Tibial nerve (tissue), 4 donors: Measurements from ENCODE around the gene ACKR2. TPM values are rescaled to one million over a fixed set of nuclear protein-coding genes. Genes with fewer than 3 reads are reported as not detected.

ENCODE experiments used
- DNase-seq, 2 donors: peaks; one replicate each; pipeline ENCODE4 v3.0.0-alpha.2; 2019; ENCODE audit warnings: low spot score in 2 of 2
- H3K27ac ChIP-seq, 4 donors: fragments of 200-600 bp; sonication (generic) in 3 of 4; one replicate each; pipeline ENCODE4 v1.5.1; 2017 to 2019; ENCODE audit warnings: mild to moderate bottlenecking in 1 of 4
- H3K27me3 ChIP-seq, 2 donors: fragments of 200-600 bp; sonication (generic) in 1 of 2; one replicate each; pipeline versions ENCODE4 v1.5.1 to v1.6.0; 2017 to 2019
- H3K36me3 ChIP-seq, 3 donors: fragments of 200-600 bp; sonication (generic); one replicate each; pipeline ENCODE4 v1.5.1; 2018 to 2019
- H3K4me1 ChIP-seq, 4 donors: fragments of 200-600 bp; sonication (generic) in 3 of 4; one replicate each; pipeline ENCODE4 v1.5.1; 2017 to 2019
- H3K4me3 ChIP-seq, 4 donors: fragments of 200-600 bp; sonication (generic) in 3 of 4; one replicate each; pipeline ENCODE4 v1.5.1; 2017 to 2019; ENCODE audit warnings: mild to moderate bottlenecking in 1 of 4, moderate library complexity in 1 of 4
- H3K9me3 ChIP-seq, 4 donors: fragments of 200-600 bp; sonication (generic) in 3 of 4; one replicate each; pipeline ENCODE4 v1.5.1; 2017 to 2019
- CTCF ChIP-seq, 5 experiments: fragments of 200-600 bp in 3 of 5; fragments of 450-650 bp in 2 of 5; sonication (generic) in 3 of 5; IDR thresholded peaks; one replicate each; pipeline ENCODE4 v1.5.1; 2016 to 2019; ENCODE audit warnings: antibody characterized with exemption in 5 of 5, mild to moderate bottlenecking in 3 of 5, moderate library complexity in 2 of 5
- EP300 ChIP-seq, 2 donors: sonication (generic); formaldehyde crosslinking; IDR thresholded peaks; one replicate each; pipeline ENCODE4 v1.6.1; 2017; ENCODE audit warnings: antibody characterized with exemption in 2 of 2, mild to moderate bottlenecking in 1 of 2
- POLR2A ChIP-seq, 2 donors: fragments of 450-650 bp; IDR thresholded peaks; one replicate each; pipeline ENCODE4 v1.6.1; 2017; ENCODE audit warnings: antibody characterized with exemption in 2 of 2, mild to moderate bottlenecking in 2 of 2, moderate library complexity in 2 of 2
- WGBS, 2 donors: methylation state at CpG; one replicate each; pipeline ENCODE4 v1.1.5; 2018; 5-methylcytosine and 5-hydroxymethylcytosine counted together
- total RNA-seq, 4 donors: library from RNA; depleted of rRNA; stranded (reverse); fragments of >200 nt; gene quantifications; one replicate each; pipeline ENCODE4 v1.1.0, GENCODE V29; 2016

ACKR2 gene
- total RNA-seq, 4 donors from 2014 or later: 25.2 to 59.0 (median 38.6) TPM

- Histone ChIP-seq H3K9me3 (no peaks in the 10 kb centered on the region), H3K4me1 (peaks cover 0 to 26% (median 6%) of the 10 kb centered on the region in 4 donors), H3K4me3 (no peak overlapping the region), H3K27ac (no peak overlapping the region), H3K27me3 (no peaks in the 10 kb centered on the region), H3K36me3 (peaks cover 0 to 21% (median 0%) of the 10 kb centered on the region in 3 donors)
- no peak for DNase-seq
- 76 to 77% methylated on average over 2 of the region's 2 CpGs for WGBS, 2 donors
- no peak for TF ChIP-seq EP300 (IDR thresholded peaks at IDR 0.05)
- no peak for TF ChIP-seq CTCF (IDR thresholded peaks at IDR 0.05)
- no peak for TF ChIP-seq POLR2A (IDR thresholded peaks at IDR 0.05)
Measured at GRCh38 chr3:42795621-42796181, 13.5 kb upstream of the ACKR2 start.

- H3K4me1 ChIP-seq: peaks cover 0 to 32% (median 6%) of the 10 kb centered on the region in 4 donors
- no peak overlapping the region for H3K27ac ChIP-seq
- H3K9me3 ChIP-seq: no peaks in the 10 kb centered on the region
- H3K4me3 ChIP-seq: no peak overlapping the region
- TF ChIP-seq EP300 (IDR thresholded peaks at IDR 0.05): no peak
- TF ChIP-seq POLR2A (IDR thresholded peaks at IDR 0.05): no peak
- no peak for TF ChIP-seq CTCF (IDR thresholded peaks at IDR 0.05)
- no peaks in the 10 kb centered on the region for H3K27me3 ChIP-seq
- DNase-seq: no peak
- WGBS, 2 donors: 90 to 94% methylated on average over 4 of the region's 5 CpGs
- peaks cover 0 to 21% (median 0%) of the 10 kb centered on the region in 3 donors for H3K36me3 ChIP-seq
Measured at GRCh38 chr3:42796332-42796885, 12.8 kb upstream of the ACKR2 start.

GRCh38 chr3:42799376-42799775 lies 9.9 kb upstream of the ACKR2 start:
- Histone ChIP-seq H3K36me3 (no peaks in the 10 kb centered on the region), H3K4me1 (peaks cover 7 to 52% (median 12%) of the 10 kb centered on the region in 4 donors), H3K4me3 (no peak overlapping the region), H3K9me3 (no peaks in the 10 kb centered on the region), H3K27me3 (no peaks in the 10 kb centered on the region), H3K27ac (no peak overlapping the region)
- no peak for DNase-seq
- TF ChIP-seq POLR2A (IDR thresholded peaks at IDR 0.05) (no peak), EP300 (IDR thresholded peaks at IDR 0.05) (no peak), CTCF (IDR thresholded peaks at IDR 0.05) (no peak)
- 79 to 85% methylated on average over 7 of the region's 7 CpGs for WGBS, 2 donors

GRCh38 chr3:42800251-42800650 lies 9.0 kb upstream of the ACKR2 start:
- TF ChIP-seq POLR2A (IDR thresholded peaks at IDR 0.05): no peak
- TF ChIP-seq EP300 (IDR thresholded peaks at IDR 0.05): no peak
- TF ChIP-seq CTCF (IDR thresholded peaks at IDR 0.05): no peak
- 81 to 85% methylated on average over 2 of the region's 2 CpGs for WGBS, 2 donors
- Histone ChIP-seq H3K4me3 (no peak overlapping the region), H3K4me1 (peaks cover 7 to 53% (median 14%) of the 10 kb centered on the region in 4 donors), H3K9me3 (no peaks in the 10 kb centered on the region), H3K27me3 (no peaks in the 10 kb centered on the region), H3K27ac (peak overlapping the region in 1 of 4 donors; percentile 24), H3K36me3 (no peaks in the 10 kb centered on the region)
- DNase-seq: no peak

GRCh38 chr3:42801048-42801620 lies 8.1 kb upstream of the ACKR2 start:
- Histone ChIP-seq H3K4me3 (no peak overlapping the region), H3K4me1 (peaks cover 7 to 49% (median 15%) of the 10 kb centered on the region in 4 donors), H3K27ac (peak overlapping the region in 3 of 4 donors; percentile 11 to 96 (median 60)), H3K36me3 (no peaks in the 10 kb centered on the region), H3K9me3 (no peaks in the 10 kb centered on the region), H3K27me3 (no peaks in the 10 kb centered on the region)
- DNase-seq: no peak
- TF ChIP-seq POLR2A (IDR thresholded peaks at IDR 0.05) (no peak), EP300 (IDR thresholded peaks at IDR 0.05) (no peak), CTCF (IDR thresholded peaks at IDR 0.05) (no peak)
- 69 to 75% methylated on average over 3 of the region's 3 CpGs for WGBS, 2 donors
